H1 (cell line): ENCODE data around the gene HMMR. TPM values are rescaled to one million over a fixed set of nuclear protein-coding genes. Genes with fewer than 3 reads are reported as not detected.

Source experiments
- CTCF ChIA-PET: fragments of 300-600 bp; sonication (Branson Sonifier 250); formaldehyde crosslinking; loops from one replicate; lab custom pipeline; 2021; ENCODE audit not compliant: partially characterized antibody; lab: Charles Lee
- POLR2A ChIA-PET: fragments of 300-600 bp; sonication (Branson Sonifier 250); formaldehyde crosslinking; loops from one replicate; lab custom pipeline; 2021; ENCODE audit warnings: inconsistent platforms; ENCODE audit not compliant: partially characterized antibody; lab: Charles Lee
- DNase-seq, 2 experiments: peaks; one replicate each; pipeline versions ENCODE4 v3.0.0 to v3.0.0-alpha.2; 2010 to 2022; ENCODE audit warnings: low spot score in 2 of 2, low read depth in 1 of 2, mixed read lengths in 1 of 2
- FAIRE-seq: peaks from 2 replicates; lab custom pipeline; 2011; peaks lifted over from hg19 to GRCh38; lab: Jason Lieb, UNC
- H2AFZ ChIP-seq: 2 replicates; pipeline ENCODE4 v1.8.1; 2012; ENCODE audit warnings: low read length, inconsistent platforms
- H2AK5ac ChIP-seq: 2 replicates; pipeline ENCODE4 v1.6.1; 2013; ENCODE audit warnings: low read depth, low read length
- H2BK120ac ChIP-seq: replicated peaks from 2 replicates; pipeline ENCODE3; 2013; ENCODE audit warnings: low read depth, low read length, inconsistent platforms
- H2BK12ac ChIP-seq: 2 replicates; pipeline ENCODE4 v1.6.1; 2013; ENCODE audit warnings: low read depth, low read length
- H2BK15ac ChIP-seq: 2 replicates; pipeline ENCODE4 v1.6.1; 2013; ENCODE audit warnings: low read length
- H2BK20ac ChIP-seq: 2 replicates; pipeline ENCODE4 v1.6.1; 2013; ENCODE audit warnings: low read length
- H2BK5ac ChIP-seq: 2 replicates; pipeline ENCODE4 v1.6.1; 2013; ENCODE audit warnings: low read depth, low read length
- H3K14ac ChIP-seq: 2 replicates; pipeline ENCODE4 v1.6.1; 2013; ENCODE audit warnings: inconsistent platforms; ENCODE audit not compliant: insufficient read length
- H3K18ac ChIP-seq: 2 replicates; pipeline ENCODE4 v1.6.1; 2013; ENCODE audit warnings: low read length; ENCODE audit errors: extremely low read depth
- H3K23ac ChIP-seq: 2 replicates; pipeline ENCODE4 v1.6.1; 2013; ENCODE audit warnings: inconsistent platforms; ENCODE audit not compliant: insufficient read length
- H3K23me2 ChIP-seq: 2 replicates; pipeline ENCODE4 v1.6.1; 2013; ENCODE audit warnings: low read depth, low read length
- H3K27ac ChIP-seq: 2 replicates; pipeline ENCODE4 v1.6.1; 2011; ENCODE audit warnings: low read depth, low read length, inconsistent platforms
- H3K27me3 ChIP-seq, 4 experiments: replicated peaks in 1 of 4; 1 replicate in 1 of 4; 2 replicates in 3 of 4; pipeline versions ENCODE4 v1.6.1 to v1.8.1; 2011 to 2013; ENCODE audit warnings: low read length in 3 of 4, mild to moderate bottlenecking in 3 of 4, inconsistent platforms in 2 of 4, mixed read lengths in 2 of 4, moderate library complexity in 1 of 4; ENCODE audit not compliant: control insufficient read depth in 3 of 4, insufficient read depth in 3 of 4; ENCODE audit errors: extremely low read depth in 1 of 4
- H3K36me3 ChIP-seq, 4 experiments: 2 replicates each; pipeline versions ENCODE4 v1.6.1 to v1.8.1; 2011 to 2013; ENCODE audit warnings: mild to moderate bottlenecking in 4 of 4, low read length in 3 of 4, moderate library complexity in 2 of 4, control low read depth in 1 of 4, inconsistent platforms in 1 of 4; ENCODE audit not compliant: insufficient read depth in 4 of 4, control insufficient read depth in 2 of 4
- H3K4ac ChIP-seq: replicated peaks from 2 replicates; pipeline ENCODE3; 2013; ENCODE audit warnings: low read length, low read depth, mixed read lengths, inconsistent platforms; ENCODE audit not compliant: insufficient read length
- H3K4me1 ChIP-seq, 4 experiments: replicated peaks in 1 of 4; 1 replicate in 1 of 4; 2 replicates in 3 of 4; pipeline versions ENCODE4 v1.6.1 to v1.8.1; 2011 to 2013; ENCODE audit warnings: low read length in 3 of 4, inconsistent platforms in 2 of 4, mixed read lengths in 1 of 4; ENCODE audit not compliant: insufficient read depth in 4 of 4, control insufficient read depth in 3 of 4
- H3K4me2 ChIP-seq, 2 experiments: 2 replicates each; pipeline versions ENCODE4 v1.6.1 to v1.8.1; 2011 to 2013; ENCODE audit warnings: low read depth in 2 of 2, low read length in 2 of 2, control low read depth in 1 of 2, inconsistent platforms in 1 of 2, mild to moderate bottlenecking in 1 of 2; ENCODE audit not compliant: insufficient read depth in 1 of 2
- H3K4me3 ChIP-seq, 4 experiments: fragments of 200-600, 300-600 bp in 1 of 4; sonication (generic), shearing (Covaris generic), sonication (Bioruptor Twin) in 1 of 4; 2 replicates each; pipeline versions ENCODE4 v1.5.1 to v1.8.1; 2011 to 2016; ENCODE audit warnings: low read length in 4 of 4, low read depth in 3 of 4, control low read depth in 2 of 4, inconsistent platforms in 2 of 4, mild to moderate bottlenecking in 2 of 4, mixed read lengths in 1 of 4, moderate library complexity in 1 of 4; ENCODE audit not compliant: insufficient read depth in 2 of 4; ENCODE audit errors: extremely low read depth in 1 of 4
- H3K56ac ChIP-seq: replicated peaks from 2 replicates; pipeline ENCODE3; 2013; ENCODE audit warnings: low read depth, mild to moderate bottlenecking, mixed read lengths, low read length, inconsistent platforms; ENCODE audit not compliant: insufficient read length
- H3K79me1 ChIP-seq: 2 replicates; pipeline ENCODE4 v1.6.1; 2013; ENCODE audit warnings: low read depth, low read length, control low read depth
- H3K79me2 ChIP-seq, 2 experiments: 2 replicates each; pipeline versions ENCODE4 v1.6.1 to v1.8.1; 2012 to 2013; ENCODE audit warnings: low read length in 2 of 2, mild to moderate bottlenecking in 2 of 2, inconsistent platforms in 1 of 2; ENCODE audit not compliant: insufficient read depth in 2 of 2, control insufficient read depth in 1 of 2
- H3K9ac ChIP-seq, 4 experiments: replicated peaks in 1 of 4; 1 replicate in 1 of 4; 2 replicates in 3 of 4; pipeline versions ENCODE4 v1.6.1 to v1.8.1; 2011 to 2013; ENCODE audit warnings: low read depth in 3 of 4, low read length in 3 of 4, control low read depth in 2 of 4, mild to moderate bottlenecking in 2 of 4, moderate library complexity in 2 of 4, inconsistent platforms in 1 of 4; ENCODE audit errors: extremely low read depth in 1 of 4
- H3K9me3 ChIP-seq, 2 experiments: 2 replicates each; pipeline versions ENCODE4 v1.6.1 to v1.8.1; 2012 to 2013; ENCODE audit warnings: mild to moderate bottlenecking in 2 of 2, moderate library complexity in 2 of 2, control low read depth in 1 of 2, inconsistent platforms in 1 of 2, low read depth in 1 of 2, low read length in 1 of 2, mixed read lengths in 1 of 2; ENCODE audit not compliant: insufficient read depth in 2 of 2
- H4K20me1 ChIP-seq, 2 experiments: replicated peaks in 1 of 2; 2 replicates each; pipeline versions ENCODE3 to v1.8.1; 2011 to 2013; ENCODE audit warnings: inconsistent platforms in 2 of 2, low read length in 2 of 2, mild to moderate bottlenecking in 1 of 2; ENCODE audit not compliant: insufficient read depth in 2 of 2, control insufficient read depth in 1 of 2
- H4K5ac ChIP-seq: 2 replicates; pipeline ENCODE4 v1.6.1; 2013; ENCODE audit warnings: low read length, low read depth, mixed read lengths, inconsistent platforms; ENCODE audit not compliant: insufficient read length
- H4K8ac ChIP-seq: 2 replicates; pipeline ENCODE4 v1.8.0; 2013; ENCODE audit warnings: mild to moderate bottlenecking, moderate library complexity, low read length, inconsistent platforms; ENCODE audit not compliant: insufficient read depth; ENCODE audit errors: extremely low read depth
- H4K91ac ChIP-seq: replicated peaks from 2 replicates; pipeline ENCODE3; 2013; ENCODE audit warnings: low read length, mixed read lengths, inconsistent platforms; ENCODE audit not compliant: insufficient read length
- PHF8 ChIP-seq: fragments of 200-600 bp; sonication (generic); conservative IDR thresholded peaks from 2 replicates; pipeline ENCODE4 v1.7.1; 2012; ENCODE audit warnings: low read depth, mild to moderate bottlenecking, inconsistent platforms, low read length, moderate library complexity
- POLR2A ChIP-seq, 2 experiments: IDR thresholded peaks; 1 replicate in 1 of 2; 2 replicates in 1 of 2; pipeline ENCODE4 v1.6.1; 2011; ENCODE audit warnings: low read depth in 2 of 2, low read length in 2 of 2, mild to moderate bottlenecking in 2 of 2; ENCODE audit errors: control extremely low read depth in 1 of 2
- POLR2AphosphoS5 ChIP-seq: IDR thresholded peaks from 2 replicates; pipeline ENCODE4 v1.6.1; 2011; ENCODE audit warnings: low read depth, low read length
- RNF2 ChIP-seq: fragments of 200-900, 300-1000 bp; sonication (generic); IDR thresholded peaks from 2 replicates; pipeline ENCODE4 v1.7.1; 2016; ENCODE audit warnings: borderline replicate concordance, low read depth, mild to moderate bottlenecking, antibody characterized with exemption, low read length; ENCODE audit not compliant: poor library complexity, severe bottlenecking; ENCODE audit errors: missing control alignments
- WGBS, 2 experiments: shearing (Covaris generic) in 1 of 2; methylation state at CpG; one replicate each; pipeline versions ENCODE4 v1.1.6 to v1.1.7; 2013 to 2015; ENCODE audit warnings: low lambda C conversion rate in 2 of 2, mixed read lengths in 2 of 2, inconsistent platforms in 1 of 2, low coverage in 1 of 2, missing lambda C conversion rate in 1 of 2; ENCODE audit not compliant: insufficient replicate concordance in 2 of 2, insufficient coverage in 1 of 2, insufficient read length in 1 of 2; ENCODE audit errors: extremely low coverage in 1 of 2, missing lambda C conversion rate in 1 of 2; 5-methylcytosine and 5-hydroxymethylcytosine counted together
- polyA plus RNA-seq, 7 experiments: library from polyadenylated mRNA; depleted of rRNA in 3 of 7; stranded (reverse) in 5 of 7; unstranded in 2 of 7; fragments of >200 nt in 5 of 7; fragments of 200-250 nt in 2 of 7; gene quantifications; 1 replicate in 5 of 7; 2 replicates in 1 of 7; 4 replicates in 1 of 7; pipeline versions ENCODE4 v1.2.1 to v1.2.3, GENCODE V29; 2011 to 2013; ENCODE audit warnings: missing spikeins in 2 of 7, mixed read lengths in 2 of 7
- total RNA-seq: library from RNA; stranded (reverse); fragmentation: NEBNext Ultra II Directional; extraction: Animal tissue kit (Norgen Biotek cat#: 25700); gene quantifications from 2 replicates; pipeline ENCODE4 v1.2.1, GENCODE V29; 2021

HMMR gene
- total and polyA plus RNA-seq, 2 of the 8 experiments (the other 6 are each of a cell fraction or from before 2014, with no cell fraction given) = 17.5 to 77.3 TPM

GRCh38 chr5:163445345-163445744 lies 15.1 kb upstream of the HMMR start:
- Histone ChIP-seq H2BK5ac (no peak overlapping the region), H3K4me1 (no peaks in the 10 kb centered on the region), H3K9ac (no peak overlapping the region), H2BK12ac (no peak overlapping the region), H3K36me3 (peaks cover 12 to 94% (median 61%) of the 10 kb centered on the region in 4 experiments), H3K14ac (no peak overlapping the region), H4K8ac (no peak overlapping the region), H3K56ac (no peak overlapping the region), H4K91ac (no peak overlapping the region), H2AK5ac (no peak overlapping the region), H2BK15ac (no peak overlapping the region), H3K4me2 (no peak overlapping the region), H3K23ac (no peak overlapping the region), H3K23me2 (no peaks in the 10 kb centered on the region), H3K4me3 (no peak overlapping the region), H4K5ac (no peak overlapping the region), H3K79me1 (no peaks in the 10 kb centered on the region), H3K27me3 (no peaks in the 10 kb centered on the region), H2BK20ac (no peak overlapping the region), H3K27ac (no peak overlapping the region), H3K79me2 (peaks cover 0 to 22% of the 10 kb centered on the region in 2 experiments; a peak in 3 of 4 replicates), H3K18ac (no peak overlapping the region), H3K4ac (no peak overlapping the region), H2BK120ac (no peak overlapping the region), H4K20me1 (peaks cover 0 to 5% of the 10 kb centered on the region in 2 experiments), H2AFZ (no peak overlapping the region)
- FAIRE-seq (no peak), DNase-seq (no peak)
- POLR2A ChIA-PET = interaction anchor here (0.7 to 9.0 kb wide), 2 partner anchors 13 to 1999 kb away, joined by 3 to 189 read pairs; partner anchors contain the start of genes HMMR and NUDCD2
- CTCF ChIA-PET = no interaction called here
- WGBS, 2 experiments = 94% methylated on average over 5 of the region's 6 CpGs; no CpG with 5 or more reads in 1 of the 2 experiments
- TF ChIP-seq POLR2A (IDR thresholded peaks at IDR 0.05; ENCODE audit: control extremely low read depth in 1 of 2, low read depth in 2 of 2, low read length in 2 of 2) (0 out of 3 replicates have a peak, but pooled peaks of 1 of the 2 experiments have one; percentile 12), POLR2AphosphoS5 (peak; percentile 29), PHF8 (no peak), RNF2 (no peak)
- TF ChIP-seq, all 59 proteins: peak for 2
- H3K9me3 ChIP-seq = no peaks in the 10 kb centered on the region
